ENCODE data around the gene BABAM2. TPM values are rescaled to one million over a fixed set of nuclear protein-coding genes. Genes with fewer than 3 reads are reported as not detected.

BABAM2 gene
- polyA plus RNA-seq, 3 donors: 33.2 to 52.8 (median 49.3) TPM

GRCh38 chr2:28271919-28272250 is 381.4 kb downstream of the BABAM2 start:
- no peak overlapping the region for H3K9ac ChIP-seq (ENCODE audit: insufficient read depth, low read length, poor library complexity, severe bottlenecking)
- no peaks in the 10 kb centered on the region for H3K79me2 ChIP-seq (ENCODE audit: insufficient read depth, low read length)
- no peaks in the 10 kb centered on the region for H3K9me3 ChIP-seq (replicated peaks in 1 of 2; ENCODE audit: control insufficient read depth in 1 of 2, insufficient read depth in 1 of 2, low read length in 2 of 2)
- Mint-ChIP-seq H3K4me3 (no peak overlapping the region), H3K36me3 (peaks cover 37 to 38% of the 10 kb centered on the region in 2 donors), H3K27me3 (ENCODE audit: low read depth in 3 of 3) (no peaks in the 10 kb centered on the region), H3K4me1 (peaks cover 42% of the 10 kb centered on the region), H3K9me3 (no peaks in the 10 kb centered on the region), H3K27ac (peak overlapping the region in 1 of 7 donors; percentile 46)
- peaks cover 19 to 26% of the 10 kb centered on the region in 2 donors for H3K4me1 ChIP-seq (ENCODE audit: control insufficient read depth in 1 of 2, insufficient read depth in 2 of 2, low read length in 2 of 2)
- no peak overlapping the region for H3K4me2 ChIP-seq (replicated peaks; ENCODE audit: extremely low read depth, low read length, poor library complexity, severe bottlenecking)
- no peak for TF ChIP-seq CTCF (IDR thresholded peaks at IDR 0.05)
- H3K4me3 ChIP-seq (replicated peaks in 1 of 3; ENCODE audit: low read depth in 2 of 3, low read length in 3 of 3): no peak overlapping the region
- no peaks in the 10 kb centered on the region for H3K27me3 ChIP-seq (ENCODE audit: control insufficient read depth in 2 of 2, insufficient read depth in 2 of 2, low read length in 2 of 2)
- intact Hi-C loops (cut with micrococcal nuclease): loop anchor here (10.0 kb wide), 2 partner anchors 63 to 123 kb away; partner anchors contain the start of gene FOSL2 (in 1 of the 2)
- peaks cover 0 to 4% of the 10 kb centered on the region in 2 donors for H3K36me3 ChIP-seq (replicated peaks in 1 of 2; ENCODE audit: control insufficient read depth in 1 of 2, insufficient read depth in 2 of 2, low read length in 2 of 2)
- H3K27ac ChIP-seq (ENCODE audit: low read depth in 1 of 2, low read length in 2 of 2): no peak overlapping the region
- DNase-seq: no peak
- H2AFZ ChIP-seq (ENCODE audit: insufficient read depth, low read depth, low read length, poor library complexity, severe bottlenecking): no peak overlapping the region
- H4K20me1 ChIP-seq (ENCODE audit: insufficient read depth, low read length): no peaks in the 10 kb centered on the region

GRCh38 chr2:28273751-28274150 is 383.2 kb downstream of the BABAM2 start:
- no peak for TF ChIP-seq CTCF (IDR thresholded peaks at IDR 0.05)
- H2AFZ ChIP-seq (ENCODE audit: insufficient read depth, low read depth, low read length, poor library complexity, severe bottlenecking): no peak overlapping the region
- no peaks in the 10 kb centered on the region for H3K27me3 ChIP-seq (ENCODE audit: control insufficient read depth in 2 of 2, insufficient read depth in 2 of 2, low read length in 2 of 2)
- H3K36me3 Mint-ChIP-seq: peaks cover 32 to 40% of the 10 kb centered on the region in 2 donors
- H3K27me3 Mint-ChIP-seq (ENCODE audit: low read depth in 3 of 3): peaks cover 0 to 2% (median 0%) of the 10 kb centered on the region in 3 donors
- H4K20me1 ChIP-seq (ENCODE audit: insufficient read depth, low read length): no peaks in the 10 kb centered on the region
- no peaks in the 10 kb centered on the region for H3K9me3 Mint-ChIP-seq
- peak; percentile 7 to 56 (median 18) for DNase-seq
- no peak overlapping the region for H3K4me3 Mint-ChIP-seq
- peaks cover 42% of the 10 kb centered on the region for H3K4me1 Mint-ChIP-seq
- no peaks in the 10 kb centered on the region for H3K9me3 ChIP-seq (replicated peaks in 1 of 2; ENCODE audit: control insufficient read depth in 1 of 2, insufficient read depth in 1 of 2, low read length in 2 of 2)
- no peak overlapping the region for H3K27ac ChIP-seq (ENCODE audit: low read depth in 1 of 2, low read length in 2 of 2)
- no peak overlapping the region for H3K4me3 ChIP-seq (replicated peaks in 1 of 3; ENCODE audit: low read depth in 2 of 3, low read length in 3 of 3)
- peak overlapping the region in 3 of 7 donors; percentile 7 to 81 (median 47) for H3K27ac Mint-ChIP-seq
- no peaks in the 10 kb centered on the region for H3K79me2 ChIP-seq (ENCODE audit: insufficient read depth, low read length)
- 65% methylated on average over 3 of the region's 6 CpGs for WGBS (ENCODE audit: insufficient coverage)
- no peak overlapping the region for H3K4me2 ChIP-seq (replicated peaks; ENCODE audit: extremely low read depth, low read length, poor library complexity, severe bottlenecking)
- peaks cover 19 to 26% of the 10 kb centered on the region in 2 donors for H3K4me1 ChIP-seq (ENCODE audit: control insufficient read depth in 1 of 2, insufficient read depth in 2 of 2, low read length in 2 of 2)
- H3K36me3 ChIP-seq (replicated peaks in 1 of 2; ENCODE audit: control insufficient read depth in 1 of 2, insufficient read depth in 2 of 2, low read length in 2 of 2): peaks cover 0 to 4% of the 10 kb centered on the region in 2 donors
- H3K9ac ChIP-seq (ENCODE audit: insufficient read depth, low read length, poor library complexity, severe bottlenecking): no peak overlapping the region
- intact Hi-C loops (cut with micrococcal nuclease): loop anchor here (10.0 kb wide), 2 partner anchors 61 to 121 kb away; partner anchors contain the start of gene FOSL2 (in 1 of the 2)
